ENCODE results near the gene BRIP1.
"Not testable (repeated sequence)": the region's sequence is repeated elsewhere in the genome, so short reads cannot be mapped to it uniquely, and the experiment has no call there.

- not testable (repeated sequence) for TF ChIP-seq CTCF (IDR thresholded peaks at IDR 0.05; ENCODE audit: insufficient read depth, low read depth, low read length); EZH2 (IDR thresholded peaks at IDR 0.05; ENCODE audit: insufficient read depth, low read length)
These were observed 36.5 kb downstream of the BRIP1 start for GRCh38 chr17:61826866-61827265.
